HG03432 (cell line): ENCODE measurements around the gene GAST.

ENCODE experiments used
- ATAC-seq: cut with Tn5 transposase; IDR thresholded peaks from one replicate; pipeline ENCODE4 v1.9.1; 2021; ENCODE audit warnings: mild to moderate bottlenecking, moderate library complexity; ENCODE audit not compliant: unreplicated experiment

The GAST gene

GRCh38 chr17:41738801-41739112 lies 26.6 kb downstream of the GAST start:
- ATAC-seq: no peak

- ATAC-seq: no peak
Observed at GRCh38 chr17:41739661-41740352, 27.7 kb downstream of the GAST start.

GRCh38 chr17:41740506-41740905 lies 28.4 kb downstream of the GAST start:
- ATAC-seq: no peak

- ATAC-seq: no peak
Observed at GRCh38 chr17:41741709-41742108, 29.6 kb downstream of the GAST start.

GRCh38 chr17:41748275-41748674 lies 36.1 kb downstream of the GAST start:
- ATAC-seq: no peak

GRCh38 chr17:41750862-41751261 lies 38.7 kb downstream of the GAST start:
- no peak for ATAC-seq

GRCh38 chr17:41751288-41751687 lies 39.2 kb downstream of the GAST start:
- no peak for ATAC-seq

GRCh38 chr17:41754066-41754465 lies 41.9 kb downstream of the GAST start:
- no peak for ATAC-seq

GRCh38 chr17:41758601-41759000 lies 46.5 kb downstream of the GAST start:
- no peak for ATAC-seq

- no peak for ATAC-seq
Observed at GRCh38 chr17:41760878-41761277, 48.7 kb downstream of the GAST start.

GRCh38 chr17:41762391-41762790 lies 50.3 kb downstream of the GAST start:
- ATAC-seq: no peak

- ATAC-seq: no peak
Observed at GRCh38 chr17:41762841-41763240, 50.7 kb downstream of the GAST start.

- ATAC-seq: no peak
Observed at GRCh38 chr17:41763327-41763726, 51.2 kb downstream of the GAST start.
